Measurements from ENCODE around the gene TEDC2. TPM values are rescaled to one million over a fixed set of nuclear protein-coding genes. Genes with fewer than 3 reads are reported as not detected.

The TEDC2 gene
- polyA plus RNA-seq, 2 of the 4 experiments (the other 2 are of a cell fraction): 9.5 to 22.6 TPM

DNA sequence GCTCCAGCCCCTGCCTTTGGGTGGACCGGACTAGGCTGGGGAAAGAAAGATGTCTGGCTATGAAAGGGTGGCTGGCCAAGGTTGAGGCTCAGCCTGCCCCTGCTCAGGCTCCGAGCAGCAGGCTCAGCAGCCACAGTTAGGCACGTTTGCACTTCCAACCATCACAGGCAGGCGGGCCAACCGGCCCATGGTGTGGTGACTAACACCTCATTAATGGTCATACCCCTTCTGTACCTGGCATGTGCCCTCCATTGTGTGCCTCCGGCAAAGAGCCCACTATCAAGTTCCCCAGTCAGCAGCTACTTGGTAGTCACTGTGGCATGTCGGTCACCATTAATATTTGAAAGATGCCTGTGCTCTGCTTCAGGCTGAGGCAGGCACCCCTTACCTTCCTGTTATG lies 21.8 kb downstream of the TEDC2 start (continued):
- TF ChIP-seq, protein P1, sequence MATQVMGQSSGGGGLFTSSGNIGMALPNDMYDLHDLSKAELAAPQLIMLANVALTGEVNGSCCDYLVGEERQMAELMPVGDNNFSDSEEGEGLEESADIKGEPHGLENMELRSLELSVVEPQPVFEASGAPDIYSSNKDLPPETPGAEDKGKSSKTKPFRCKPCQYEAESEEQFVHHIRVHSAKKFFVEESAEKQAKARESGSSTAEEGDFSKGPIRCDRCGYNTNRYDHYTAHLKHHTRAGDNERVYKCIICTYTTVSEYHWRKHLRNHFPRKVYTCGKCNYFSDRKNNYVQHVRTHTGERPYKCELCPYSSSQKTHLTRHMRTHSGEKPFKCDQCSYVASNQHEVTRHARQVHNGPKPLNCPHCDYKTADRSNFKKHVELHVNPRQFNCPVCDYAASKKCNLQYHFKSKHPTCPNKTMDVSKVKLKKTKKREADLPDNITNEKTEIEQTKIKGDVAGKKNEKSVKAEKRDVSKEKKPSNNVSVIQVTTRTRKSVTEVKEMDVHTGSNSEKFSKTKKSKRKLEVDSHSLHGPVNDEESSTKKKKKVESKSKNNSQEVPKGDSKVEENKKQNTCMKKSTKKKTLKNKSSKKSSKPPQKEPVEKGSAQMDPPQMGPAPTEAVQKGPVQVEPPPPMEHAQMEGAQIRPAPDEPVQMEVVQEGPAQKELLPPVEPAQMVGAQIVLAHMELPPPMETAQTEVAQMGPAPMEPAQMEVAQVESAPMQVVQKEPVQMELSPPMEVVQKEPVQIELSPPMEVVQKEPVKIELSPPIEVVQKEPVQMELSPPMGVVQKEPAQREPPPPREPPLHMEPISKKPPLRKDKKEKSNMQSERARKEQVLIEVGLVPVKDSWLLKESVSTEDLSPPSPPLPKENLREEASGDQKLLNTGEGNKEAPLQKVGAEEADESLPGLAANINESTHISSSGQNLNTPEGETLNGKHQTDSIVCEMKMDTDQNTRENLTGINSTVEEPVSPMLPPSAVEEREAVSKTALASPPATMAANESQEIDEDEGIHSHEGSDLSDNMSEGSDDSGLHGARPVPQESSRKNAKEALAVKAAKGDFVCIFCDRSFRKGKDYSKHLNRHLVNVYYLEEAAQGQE (IDR thresholded peaks at IDR 0.05): no peak
- no peak for TF ChIP-seq JUN (IDR thresholded peaks at IDR 0.05)
- TF ChIP-seq ZNF302 (CRISPR knock-in tag; IDR thresholded peaks at IDR 0.05): no peak
- no peak for TF ChIP-seq RCOR1 (IDR thresholded peaks at IDR 0.05; ENCODE audit: low read depth, low read length)
- TF ChIP-seq PHF8 (IDR thresholded peaks at IDR 0.05; ENCODE audit: borderline replicate concordance, low read depth): no peak
- no peak for TF ChIP-seq POLR2A (IDR thresholded peaks at IDR 0.05; ENCODE audit: low read length)
- no peak for TF ChIP-seq KDM1A (IDR thresholded peaks at IDR 0.05; ENCODE audit: low read depth)
- no peak for TF ChIP-seq CBX2 (IDR thresholded peaks at IDR 0.05; ENCODE audit: borderline replicate concordance, low read depth)
- TF ChIP-seq RNF2 (IDR thresholded peaks at IDR 0.05; ENCODE audit: borderline replicate concordance, low read depth): no peak

DNA sequence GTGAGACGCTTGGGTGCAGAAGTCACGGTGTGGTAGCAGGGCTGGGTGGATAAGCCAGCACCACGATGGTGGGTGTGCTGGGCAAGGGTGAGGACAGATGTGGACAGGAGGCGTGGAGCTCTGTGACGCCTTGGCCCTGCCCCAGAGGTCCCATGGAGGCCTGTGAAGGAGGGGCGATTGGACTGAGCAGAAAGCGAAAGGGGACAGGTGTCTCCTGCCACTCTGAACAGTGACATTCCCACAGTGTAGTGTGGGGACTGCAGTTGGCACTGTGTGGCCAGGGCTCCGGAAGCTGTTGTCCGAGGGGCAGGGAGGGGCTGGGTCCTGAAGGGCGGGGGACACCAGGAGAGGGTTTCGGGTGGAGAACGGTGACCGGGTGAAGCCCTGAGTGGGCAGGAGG lies 22.3 kb downstream of the TEDC2 start:
- 88% methylated on average over 13 of the region's 13 CpGs for WGBS (ENCODE audit: missing lambda C conversion rate)
- no peaks in the 10 kb centered on the region for H3K4me1 ChIP-seq
- FAIRE-seq (no peak), ATAC-seq (no peak), DNase-seq (ENCODE audit: low read depth in 1 of 2, low spot score in 1 of 2) (no peak)
- TF ChIP-seq CHD4 (IDR thresholded peaks at IDR 0.05; ENCODE audit: borderline replicate concordance) (no peak), JUNB (IDR thresholded peaks at IDR 0.05) (no peak), EP300 (IDR thresholded peaks at IDR 0.05) (no peak), HOXA7 (CRISPR knock-in tag; IDR thresholded peaks at IDR 0.05) (no peak), NPAS2 (CRISPR knock-in tag; IDR thresholded peaks at IDR 0.05; ENCODE audit: borderline replicate concordance) (no peak), RCOR1 (IDR thresholded peaks at IDR 0.05; ENCODE audit: low read depth, low read length) (no peak), ZFP36 (IDR thresholded peaks at IDR 0.05; ENCODE audit: borderline replicate concordance, partially characterized antibody) (no peak), ZSCAN20 (CRISPR knock-in tag; IDR thresholded peaks at IDR 0.05) (no peak), CBX8 (IDR thresholded peaks at IDR 0.05) (no peak), JUN (IDR thresholded peaks at IDR 0.05) (no peak), CHD2 (IDR thresholded peaks at IDR 0.05; ENCODE audit: low read length, partially characterized antibody) (no peak), HOXB13 (CRISPR knock-in tag; IDR thresholded peaks at IDR 0.05; ENCODE audit: low read depth) (no peak), MAFK (IDR thresholded peaks at IDR 0.05; ENCODE audit: partially characterized antibody) (no peak)
- TF ChIP-seq, protein P1 (IDR thresholded peaks at IDR 0.05): no peak
- TF ChIP-seq, protein P2, sequence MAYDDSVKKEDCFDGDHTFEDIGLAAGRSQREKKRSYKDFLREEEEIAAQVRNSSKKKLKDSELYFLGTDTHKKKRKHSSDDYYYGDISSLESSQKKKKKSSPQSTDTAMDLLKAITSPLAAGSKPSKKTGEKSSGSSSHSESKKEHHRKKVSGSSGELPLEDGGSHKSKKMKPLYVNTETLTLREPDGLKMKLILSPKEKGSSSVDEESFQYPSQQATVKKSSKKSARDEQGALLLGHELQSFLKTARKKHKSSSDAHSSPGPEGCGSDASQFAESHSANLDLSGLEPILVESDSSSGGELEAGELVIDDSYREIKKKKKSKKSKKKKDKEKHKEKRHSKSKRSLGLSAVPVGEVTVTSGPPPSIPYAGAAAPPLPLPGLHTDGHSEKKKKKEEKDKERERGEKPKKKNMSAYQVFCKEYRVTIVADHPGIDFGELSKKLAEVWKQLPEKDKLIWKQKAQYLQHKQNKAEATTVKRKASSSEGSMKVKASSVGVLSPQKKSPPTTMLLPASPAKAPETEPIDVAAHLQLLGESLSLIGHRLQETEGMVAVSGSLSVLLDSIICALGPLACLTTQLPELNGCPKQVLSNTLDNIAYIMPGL (CRISPR knock-in tag; IDR thresholded peaks at IDR 0.05; ENCODE audit: borderline replicate concordance): no peak
- H3K27ac ChIP-seq: no peak overlapping the region
- H3K4me3 ChIP-seq: no peak overlapping the region
- ChIA-PET POLR2A (no interaction called here), CTCF (interaction anchor here (0.5 to 13.5 kb wide), 8 partner anchors 9 to 1733 kb away, joined by 3 to 98 read pairs (median 4); no protein-coding TSS in a partner anchor)
- H3K9me3 ChIP-seq: no peaks in the 10 kb centered on the region
- H3K4me2 ChIP-seq: no peak overlapping the region
